HG03196 (cell line): ENCODE data around the gene HELT.
"Not testable (repeated sequence)": the region's sequence is repeated elsewhere in the genome, so short reads cannot be mapped to it uniquely, and the experiment has no call there.

Experiments
- ATAC-seq: cut with Tn5 transposase; IDR thresholded peaks from one replicate; pipeline ENCODE4 v1.9.1; 2021; ENCODE audit not compliant: unreplicated experiment

HELT gene

GRCh38 chr4:185017964-185018772 is at the start of gene HELT:
Gene HELT, plus strand, starts transcription at chr4:185018490. Its CDS starts 439 bp downstream, at chr4:185018929.
- ATAC-seq = no peak

GRCh38 chr4:184968784-184969201 is 49.5 kb upstream of the HELT start:
- no peak for ATAC-seq

- no peak for ATAC-seq
Measured at GRCh38 chr4:184969610-184970009, 48.7 kb upstream of the HELT start.

GRCh38 chr4:184972991-184973390 is 45.3 kb upstream of the HELT start:
- no peak for ATAC-seq

GRCh38 chr4:184976348-184976747 is 41.9 kb upstream of the HELT start:
- not testable (repeated sequence) for ATAC-seq

- ATAC-seq = no peak
Measured at GRCh38 chr4:184977747-184978146, 40.5 kb upstream of the HELT start.

GRCh38 chr4:184978211-184978610 is 40.1 kb upstream of the HELT start:
- ATAC-seq = no peak

GRCh38 chr4:184979461-184980124 is 38.7 kb upstream of the HELT start:
- ATAC-seq = no peak

GRCh38 chr4:184980261-184980660 is 38.0 kb upstream of the HELT start:
- no peak for ATAC-seq

- ATAC-seq = peak; percentile 74
Measured at GRCh38 chr4:184983672-184984356, 34.5 kb upstream of the HELT start.

- ATAC-seq = no peak
Measured at GRCh38 chr4:184987493-184988031, 30.7 kb upstream of the HELT start.

GRCh38 chr4:184988611-184989010 is 29.7 kb upstream of the HELT start:
- no peak for ATAC-seq

- not testable (repeated sequence) for ATAC-seq
Measured at GRCh38 chr4:184989283-184989682, 29.0 kb upstream of the HELT start.

- not testable (repeated sequence) for ATAC-seq
Measured at GRCh38 chr4:184990131-184990530, 28.2 kb upstream of the HELT start.

GRCh38 chr4:184991860-184992259 is 26.4 kb upstream of the HELT start:
- no peak for ATAC-seq

GRCh38 chr4:184992422-184992821 is 25.9 kb upstream of the HELT start:
- ATAC-seq = no peak

GRCh38 chr4:184993247-184993646 is 25.0 kb upstream of the HELT start:
- no peak for ATAC-seq

- ATAC-seq = no peak
Measured at GRCh38 chr4:184994010-184994622, 24.2 kb upstream of the HELT start.

- ATAC-seq = no peak
Measured at GRCh38 chr4:184994623-184995010, 23.7 kb upstream of the HELT start.

- ATAC-seq = not testable (repeated sequence)
Measured at GRCh38 chr4:184997656-184998055, 20.6 kb upstream of the HELT start.

GRCh38 chr4:185002784-185003183 is 15.5 kb upstream of the HELT start:
- no peak for ATAC-seq
